NCI-H2081 treated with DMSO at 0.1 percent for 48 hours (cell line): ENCODE results near the gene HSPA12B.

Source experiments
- DNase-seq: peaks from one replicate; lab custom pipeline; 2025; lab: John Stamatoyannopoulos, UW

Gene HSPA12B

GRCh38 chr20:3729811-3730540 lies 2.5 kb upstream of the HSPA12B start:
- DNase-seq: no peak

- no peak for DNase-seq
Observed at GRCh38 chr20:3730803-3731672, 1.4 kb upstream of the HSPA12B start.

GRCh38 chr20:3731944-3732326 lies 550 bp upstream of the HSPA12B start:
- DNase-seq: no peak

GRCh38 chr20:3733119-3733995 lies 872 bp downstream of the HSPA12B start:
- no peak for DNase-seq

GRCh38 chr20:3734111-3734843 lies 1.8 kb downstream of the HSPA12B start:
- DNase-seq: no peak

- no peak for DNase-seq
Observed at GRCh38 chr20:3735768-3736167, 3.3 kb downstream of the HSPA12B start.

GRCh38 chr20:3738111-3739053 lies 5.9 kb downstream of the HSPA12B start:
- DNase-seq: no peak

GRCh38 chr20:3739054-3739925 lies 6.8 kb downstream of the HSPA12B start:
- DNase-seq: no peak

- no peak for DNase-seq
Observed at GRCh38 chr20:3739926-3740451, 7.5 kb downstream of the HSPA12B start.

- DNase-seq: no peak
Observed at GRCh38 chr20:3740615-3741301, 8.3 kb downstream of the HSPA12B start.

- no peak for DNase-seq
Observed at GRCh38 chr20:3741836-3742458, 9.5 kb downstream of the HSPA12B start.

- DNase-seq: no peak
Observed at GRCh38 chr20:3743251-3743650, 10.8 kb downstream of the HSPA12B start.

GRCh38 chr20:3744037-3744436 lies 11.6 kb downstream of the HSPA12B start:
- DNase-seq: no peak

- DNase-seq: no peak
Observed at GRCh38 chr20:3744806-3745685, 12.6 kb downstream of the HSPA12B start.

GRCh38 chr20:3745686-3746173 lies 13.2 kb downstream of the HSPA12B start:
- DNase-seq: no peak

- DNase-seq: no peak
Observed at GRCh38 chr20:3747471-3747870, 15.0 kb downstream of the HSPA12B start.

GRCh38 chr20:3748073-3748472 lies 15.6 kb downstream of the HSPA12B start:
- no peak for DNase-seq
